GM18502 (cell line): ENCODE measurements around the gene SH3D19.
"Not testable (repeated sequence)": the region's sequence is repeated elsewhere in the genome, so short reads cannot be mapped to it uniquely, and the experiment has no call there.

Experiments used
- ATAC-seq: cut with Tn5 transposase; IDR thresholded peaks from one replicate; pipeline ENCODE4 v1.9.1; 2021; ENCODE audit warnings: mild to moderate bottlenecking; ENCODE audit not compliant: unreplicated experiment, poor library complexity

Gene SH3D19

DNA sequence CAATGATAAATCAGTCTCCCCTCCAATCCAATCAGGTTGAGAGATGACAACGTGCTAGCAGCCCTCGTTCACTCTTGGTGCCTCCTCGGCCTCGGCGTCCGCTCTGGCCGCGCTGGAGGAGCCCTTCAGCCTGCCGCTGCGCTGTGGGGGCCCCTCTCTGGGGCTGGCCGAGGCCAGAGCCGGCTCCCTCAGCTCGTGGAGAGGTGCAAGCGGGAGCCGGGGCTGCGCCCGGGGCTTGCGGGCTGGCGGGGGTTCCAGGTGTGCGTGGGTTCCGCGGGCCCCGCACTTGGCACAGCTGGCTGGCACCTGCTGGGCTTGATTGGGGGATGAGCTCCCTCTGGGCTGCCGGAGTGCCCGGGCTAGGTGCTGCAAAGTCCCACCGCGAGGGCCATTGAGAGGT lies 89.4 kb downstream of the SH3D19 start:
- no peak for ATAC-seq

DNA sequence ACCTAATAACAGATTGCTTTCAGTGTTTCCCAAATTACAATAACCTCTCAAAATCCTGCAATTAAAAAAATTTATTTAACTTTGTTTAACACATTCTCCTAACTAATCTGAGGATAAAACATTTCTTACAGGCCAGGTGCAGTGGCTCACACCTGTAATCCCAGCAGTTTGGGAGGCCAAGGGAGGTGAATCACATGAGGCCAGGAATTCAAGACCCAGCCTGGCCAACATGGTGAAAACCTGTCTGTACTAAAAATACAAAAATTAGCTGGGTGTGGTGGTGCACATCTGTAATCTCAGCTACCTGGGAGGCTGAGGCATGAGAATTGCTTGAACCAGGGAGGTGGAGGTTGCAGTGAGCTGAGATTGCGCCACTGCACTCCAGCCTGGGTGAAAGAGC lies 90.0 kb downstream of the SH3D19 start:
- ATAC-seq, result not testable (repeated sequence)

DNA sequence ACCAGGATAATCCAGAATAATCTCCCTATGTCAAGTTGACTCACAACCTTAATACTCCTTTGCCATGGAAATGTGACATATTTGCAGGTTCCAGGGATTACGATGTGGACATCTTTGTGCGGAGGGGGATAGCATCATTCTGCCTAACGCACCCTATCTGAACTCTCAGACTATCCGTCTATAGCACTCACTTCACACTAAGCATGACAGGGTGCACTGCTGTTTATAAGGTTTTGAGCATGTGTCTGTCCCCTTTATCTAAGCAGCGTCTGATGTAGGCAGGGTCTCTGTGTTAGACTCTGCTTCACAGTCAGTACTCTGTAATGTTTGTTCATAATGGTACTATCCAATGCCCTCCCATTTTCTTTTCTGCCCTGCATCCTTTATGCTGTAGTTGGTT lies 91.8 kb downstream of the SH3D19 start:
- ATAC-seq, result no peak

DNA sequence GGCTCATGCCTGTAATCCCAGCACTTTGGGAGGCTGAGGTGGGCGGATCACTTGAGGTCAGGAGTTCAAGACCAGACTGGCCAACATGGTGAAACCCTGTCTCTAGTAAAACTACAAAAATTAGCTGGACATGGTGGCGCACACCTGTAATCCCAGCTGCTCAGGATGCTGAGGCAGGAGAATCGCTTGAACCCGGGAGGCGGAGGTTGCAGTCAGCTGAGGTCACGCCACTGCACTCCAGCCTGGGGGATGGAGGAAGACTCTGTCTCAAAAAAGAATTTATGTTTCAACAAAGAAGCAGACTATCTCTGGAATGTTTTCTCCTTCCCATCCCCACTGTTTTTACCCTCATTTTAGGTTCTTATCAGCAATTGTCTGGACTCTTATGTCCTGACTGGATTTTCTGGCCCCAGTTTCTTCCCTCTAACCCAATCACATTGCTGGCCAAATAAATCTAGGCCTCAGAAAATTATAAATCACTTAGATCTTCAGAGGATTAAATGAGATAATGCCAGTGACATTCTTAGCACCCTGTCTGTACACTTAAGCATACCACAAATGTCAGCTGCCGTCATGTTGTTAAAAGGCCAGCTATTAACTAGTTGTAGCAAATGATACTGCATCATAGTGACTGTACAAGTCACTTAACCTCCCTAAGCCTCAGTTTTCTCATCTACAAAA lies 93.3 kb downstream of the SH3D19 start:
- no peak for ATAC-seq

DNA sequence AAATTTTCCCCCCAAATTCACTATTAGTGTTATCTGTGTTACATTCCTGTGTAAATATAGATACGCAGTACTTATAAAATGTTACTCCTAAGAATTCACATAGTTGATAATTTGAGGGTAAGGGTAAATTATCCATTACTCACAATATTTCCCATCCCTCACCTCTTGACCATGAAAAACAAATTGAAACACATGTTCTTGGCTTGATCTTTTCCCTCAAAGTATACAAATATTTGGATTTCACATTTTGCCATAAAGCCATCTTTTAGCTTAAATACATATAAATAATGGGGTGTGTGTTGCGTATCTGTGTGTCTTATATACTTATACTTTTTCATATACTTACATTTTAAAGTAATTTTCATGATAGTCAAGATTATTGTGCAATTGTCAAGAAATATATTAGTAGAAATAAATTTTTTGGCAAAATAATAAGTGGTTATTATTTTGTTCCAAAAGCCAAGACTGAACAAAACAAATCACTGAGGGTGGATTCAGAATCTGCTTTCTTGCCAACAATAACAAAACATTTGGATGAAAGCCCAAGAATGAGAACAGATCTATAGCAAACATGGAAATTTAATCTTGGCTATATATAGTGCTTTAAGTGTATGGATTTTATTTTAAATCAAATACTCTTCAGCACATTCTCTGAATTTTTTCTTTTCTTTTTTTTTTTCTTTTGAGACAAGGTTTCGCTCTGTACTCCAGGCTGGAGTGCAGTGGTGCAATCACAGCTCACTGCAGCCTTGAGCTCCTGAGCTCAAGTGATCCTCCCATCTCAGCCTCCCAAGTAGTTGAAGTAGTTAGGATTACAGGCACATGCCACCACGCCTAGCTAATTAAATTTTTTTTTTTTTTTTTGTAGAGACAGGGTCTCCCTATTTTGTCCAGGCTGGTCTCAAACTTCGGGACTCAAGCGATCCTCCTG lies 97.0 kb downstream of the SH3D19 start:
- ATAC-seq, result no peak

DNA sequence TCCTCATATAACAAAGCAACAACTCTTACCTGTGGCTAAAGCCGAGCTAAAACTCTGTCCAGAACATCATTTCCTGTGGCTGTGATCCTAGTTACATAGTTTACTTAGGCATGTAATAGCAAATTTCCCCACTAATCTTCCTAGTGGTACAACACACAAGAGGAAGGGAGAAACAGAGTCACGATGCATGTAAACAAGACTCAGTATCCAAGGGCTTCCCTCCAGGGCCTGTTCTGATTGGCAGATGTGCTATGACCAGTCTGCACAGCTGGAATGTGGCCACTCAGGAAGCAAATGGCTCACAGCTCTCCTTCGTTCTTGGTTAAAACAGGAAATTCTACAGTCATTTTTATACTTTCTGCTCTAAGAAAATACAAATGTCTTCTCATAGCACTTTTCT lies 97.7 kb downstream of the SH3D19 start:
- ATAC-seq, result no peak

DNA sequence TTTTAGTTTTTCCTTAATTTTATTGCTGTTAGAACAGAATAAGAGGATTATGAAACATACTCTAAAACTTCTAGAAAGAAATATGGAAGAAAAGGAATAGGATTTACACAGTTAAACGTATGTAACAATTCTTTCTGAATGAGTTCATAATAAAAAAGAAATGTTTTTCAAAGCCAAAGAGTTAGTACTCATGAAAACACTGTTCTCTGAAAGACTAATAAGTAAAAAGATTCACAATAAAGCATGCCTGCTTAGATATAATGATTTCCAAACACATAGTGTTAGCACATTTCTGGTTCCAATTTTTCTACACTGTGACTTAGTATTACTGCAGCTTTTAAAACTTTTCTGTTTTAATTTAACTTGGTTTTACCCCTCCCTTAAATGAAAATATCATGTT lies 98.2 kb downstream of the SH3D19 start:
- ATAC-seq, result no peak

DNA sequence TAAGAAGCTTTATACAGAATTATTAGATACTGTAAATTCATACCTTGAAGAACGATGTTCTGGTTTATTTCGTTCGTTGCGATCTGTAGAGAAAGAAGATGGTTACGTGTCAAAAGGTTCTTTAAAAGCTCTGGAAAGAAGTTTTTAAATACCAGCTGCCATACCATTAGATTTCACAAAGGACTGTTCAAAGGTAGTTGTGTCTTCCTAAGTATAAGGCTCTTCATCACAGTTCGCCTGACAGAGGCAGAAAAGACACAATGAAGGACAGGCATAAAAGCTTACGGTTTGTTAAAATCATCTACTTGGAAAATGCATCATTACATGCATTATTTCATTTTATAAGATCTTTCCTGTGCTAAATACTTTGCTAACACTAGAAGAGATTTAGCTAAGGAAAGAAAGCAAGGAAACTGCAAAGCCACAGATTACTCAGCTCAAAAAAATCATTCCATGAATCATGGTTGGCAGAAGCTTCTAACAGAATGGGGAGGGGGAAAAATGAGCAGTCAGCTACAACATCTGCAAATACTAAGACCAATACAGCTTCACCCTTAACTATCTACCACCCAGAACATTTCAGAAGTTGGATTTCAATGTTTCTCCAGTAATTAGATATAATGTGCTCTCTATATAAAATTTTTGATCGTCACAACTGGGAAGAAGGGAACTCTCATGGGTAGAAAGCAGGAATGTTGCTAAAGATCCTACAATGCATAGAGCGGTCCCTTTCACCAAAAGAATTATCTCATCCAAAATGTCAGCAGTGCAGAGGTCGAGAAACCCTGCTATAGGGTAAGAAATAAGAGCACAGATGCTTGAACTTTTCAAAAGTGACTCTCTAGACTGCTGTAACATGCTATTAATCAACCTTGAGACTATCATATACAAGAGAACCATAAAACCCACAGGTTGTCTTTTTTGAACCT lies 99.1 kb downstream of the SH3D19 start:
- ATAC-seq, result no peak

DNA sequence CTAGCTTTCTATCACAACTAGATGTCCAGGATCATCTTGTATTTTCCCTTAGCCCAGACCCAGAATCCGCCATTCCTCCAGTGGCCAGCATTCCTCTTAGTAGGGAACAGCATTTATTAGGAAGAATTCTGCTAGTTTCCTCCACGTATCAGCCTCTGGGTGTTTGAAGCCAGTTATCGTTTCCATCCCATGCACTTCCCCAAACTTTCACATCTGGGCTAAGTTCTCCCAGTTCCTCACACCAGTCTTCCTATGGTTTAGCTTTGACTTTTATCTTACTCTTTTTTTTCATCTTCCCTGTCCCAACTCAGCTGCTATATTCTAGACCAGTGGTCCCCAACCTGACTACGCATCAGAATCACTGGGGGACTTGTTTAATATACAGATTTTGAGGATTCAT lies 101.9 kb downstream of the SH3D19 start:
- ATAC-seq, result no peak

DNA sequence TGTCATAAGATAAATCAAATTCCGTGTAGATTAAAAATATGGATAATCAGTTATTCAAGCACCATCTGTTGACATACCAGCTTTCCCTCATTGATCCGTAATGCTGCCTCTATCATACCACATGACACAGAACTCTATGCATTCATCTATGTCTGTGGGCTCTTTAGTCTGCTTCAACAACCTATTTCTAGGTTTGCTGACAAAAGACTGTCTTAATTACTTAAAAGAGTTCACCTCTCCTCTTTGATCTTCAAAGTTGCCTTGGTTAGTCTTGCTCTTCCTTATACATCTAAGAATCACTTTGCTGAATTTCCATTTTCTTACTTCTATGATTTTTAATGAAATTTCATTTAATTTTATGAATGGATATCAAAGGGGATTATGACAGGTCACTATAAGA lies 105.5 kb downstream of the SH3D19 start:
- ATAC-seq, result no peak

DNA sequence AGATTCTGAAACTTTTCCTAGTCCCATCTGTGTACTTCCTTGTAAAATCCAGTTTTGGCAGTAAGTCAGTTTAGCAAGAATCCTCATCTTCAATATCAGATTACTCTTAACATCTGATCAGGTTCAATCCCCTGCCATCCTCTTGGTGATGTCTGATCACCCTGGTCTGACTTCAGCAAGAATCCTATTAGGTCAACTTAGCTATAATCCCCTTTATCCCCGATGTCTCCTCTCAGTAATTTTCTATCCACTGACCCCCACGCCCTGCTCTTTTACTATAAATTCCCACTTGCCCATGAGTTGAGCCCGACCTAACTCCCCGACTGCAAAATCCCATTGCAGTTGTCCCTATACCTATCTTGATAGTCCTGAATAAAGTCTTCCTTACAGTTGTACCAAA lies 106.3 kb downstream of the SH3D19 start:
- no peak for ATAC-seq

DNA sequence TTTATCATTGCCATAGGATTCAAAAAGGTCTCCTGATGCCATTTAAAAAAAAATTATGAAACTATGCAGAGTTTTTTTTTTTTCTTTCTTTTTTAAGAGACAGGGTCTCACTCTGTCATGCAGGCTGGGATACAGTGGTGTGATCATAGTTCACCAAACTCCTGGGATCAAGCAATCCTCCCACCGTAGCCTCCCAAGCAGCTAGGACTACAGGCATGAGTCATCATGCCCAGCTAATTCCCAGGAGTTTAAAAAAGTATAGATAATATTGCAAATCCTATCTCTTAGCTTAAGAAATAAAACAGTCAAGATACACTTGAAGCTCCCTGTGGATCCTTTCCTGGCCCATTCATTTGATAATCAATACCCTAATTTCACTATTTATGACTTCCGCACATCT lies 107.1 kb downstream of the SH3D19 start:
- ATAC-seq, result no peak

DNA sequence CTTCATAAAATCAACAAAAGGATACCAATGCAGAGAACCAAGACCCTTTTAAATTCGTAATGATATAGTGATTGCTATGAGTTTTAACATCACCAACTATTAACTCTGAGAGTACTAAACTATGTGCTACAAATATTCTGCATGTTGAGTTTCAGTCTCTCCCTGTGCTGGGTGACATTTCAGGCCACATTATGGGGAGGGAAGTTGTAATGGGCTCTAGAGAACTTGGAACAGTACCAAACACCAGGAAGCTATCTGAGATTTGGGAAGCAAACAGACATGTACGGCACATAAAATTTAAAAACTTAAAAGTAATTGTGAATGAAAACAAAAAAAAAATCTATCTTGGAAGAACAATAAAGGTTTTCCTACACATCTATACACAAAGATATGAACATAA lies 108.1 kb downstream of the SH3D19 start:
- no peak for ATAC-seq

DNA sequence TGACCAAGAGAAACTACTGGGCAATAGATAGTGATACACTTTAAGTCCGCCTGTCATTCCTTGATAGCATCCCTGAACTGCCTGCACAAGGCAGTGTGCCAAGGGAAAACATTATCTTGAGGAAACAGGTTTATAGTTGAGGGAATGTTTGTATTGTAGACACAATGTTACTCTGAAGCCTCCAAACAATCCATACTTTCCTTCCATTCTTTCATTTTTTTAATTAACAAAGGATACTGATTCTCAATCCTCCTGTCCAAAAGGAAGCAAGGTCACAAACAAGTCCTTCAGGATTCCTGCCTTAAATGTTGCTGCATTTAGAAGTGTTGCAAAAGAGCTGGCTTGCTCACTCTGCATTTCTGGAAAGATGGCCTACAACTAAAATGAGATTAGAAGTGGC lies 110.1 kb downstream of the SH3D19 start:
- ATAC-seq, result no peak

DNA sequence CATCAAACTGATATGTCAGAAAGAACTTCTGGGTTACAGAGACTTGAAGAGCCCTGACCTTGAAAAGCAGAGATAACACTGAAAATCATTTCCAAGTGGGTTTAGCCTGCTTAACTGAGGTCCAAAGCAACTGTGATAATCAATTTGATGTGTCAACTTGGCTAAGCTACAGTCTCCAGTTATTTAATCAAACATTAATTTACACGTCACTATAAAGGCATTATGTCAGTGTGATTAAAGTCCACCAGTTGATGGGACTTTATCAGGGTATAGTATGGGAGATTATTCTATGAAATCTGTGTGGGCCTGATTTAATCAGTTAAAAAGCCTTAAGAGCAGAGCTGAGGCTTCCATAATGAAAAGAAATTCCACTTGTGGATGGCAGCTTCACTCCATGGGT lies 117.5 kb downstream of the SH3D19 start:
- no peak for ATAC-seq

DNA sequence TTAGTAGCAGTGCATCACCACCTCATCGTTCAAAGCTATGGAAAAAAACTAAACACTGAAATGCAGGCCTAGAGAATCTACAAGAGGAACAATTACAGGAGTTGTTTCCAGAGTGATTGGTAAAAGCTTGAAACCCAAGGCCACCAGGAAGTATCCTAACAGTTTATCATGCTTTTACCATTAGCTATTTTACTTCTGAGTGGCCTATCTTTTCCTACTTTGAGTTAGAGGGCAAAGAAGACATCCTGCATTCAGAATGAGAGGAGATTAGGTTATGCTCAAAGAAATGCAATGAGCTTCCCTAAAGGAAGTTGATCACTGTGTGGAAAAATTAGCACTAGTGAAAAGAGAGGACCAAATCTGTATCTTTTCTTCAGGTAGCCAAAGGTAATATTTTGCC lies 118.2 kb downstream of the SH3D19 start:
- ATAC-seq, result no peak

DNA sequence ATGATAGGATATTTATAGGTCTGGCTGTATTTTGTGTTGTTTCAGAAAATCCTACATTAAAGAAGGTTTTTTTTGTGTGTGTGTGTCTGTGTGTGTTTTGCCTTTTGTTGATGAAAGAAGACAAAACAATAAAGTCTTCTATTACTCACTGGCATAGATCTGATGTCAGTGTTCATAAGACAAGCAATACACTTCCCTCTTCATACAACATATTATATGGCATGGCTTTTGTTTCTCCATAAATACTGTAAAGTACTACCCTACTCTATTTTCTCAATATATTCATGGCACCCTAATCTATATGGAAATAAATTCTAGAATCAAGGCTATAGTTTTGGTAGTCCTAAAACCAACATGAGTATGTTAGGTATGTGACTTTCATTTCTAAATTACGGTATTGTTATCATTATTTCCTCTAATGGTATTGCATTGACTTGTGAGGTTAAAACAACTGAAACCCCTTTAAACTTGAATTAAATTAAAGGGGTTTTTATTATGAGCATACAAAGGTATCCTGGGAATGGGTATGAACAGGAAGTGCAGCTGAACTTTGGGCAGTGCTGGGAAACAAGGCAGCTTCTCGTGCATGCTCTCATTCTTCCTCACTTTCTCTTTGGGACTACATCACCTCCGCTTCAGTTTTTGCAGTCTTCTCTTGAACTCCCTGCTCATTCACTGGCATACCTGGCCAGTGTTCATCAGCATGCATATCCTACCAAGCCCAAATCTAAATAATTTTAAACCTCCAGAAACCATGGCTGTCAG lies 119.0 kb downstream of the SH3D19 start:
- ATAC-seq, result no peak

DNA sequence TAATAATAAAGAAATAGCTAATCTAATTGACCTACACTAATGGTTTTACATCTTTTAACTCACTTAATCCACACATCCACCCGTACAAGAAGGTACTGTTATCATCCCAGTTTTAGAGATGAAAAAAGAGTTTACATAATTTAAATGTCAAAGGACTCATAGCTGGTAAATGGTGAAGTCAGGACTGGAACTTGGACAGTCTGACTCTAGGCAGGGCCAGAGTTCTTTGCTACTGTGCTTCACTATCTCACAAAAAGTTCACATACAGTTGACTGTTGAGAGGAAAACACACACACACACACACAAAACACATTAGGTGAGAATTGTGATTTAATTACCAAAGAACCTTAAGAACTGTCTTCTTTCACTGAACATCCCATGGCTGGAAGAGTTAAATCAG lies 119.7 kb downstream of the SH3D19 start:
- ATAC-seq, result no peak

DNA sequence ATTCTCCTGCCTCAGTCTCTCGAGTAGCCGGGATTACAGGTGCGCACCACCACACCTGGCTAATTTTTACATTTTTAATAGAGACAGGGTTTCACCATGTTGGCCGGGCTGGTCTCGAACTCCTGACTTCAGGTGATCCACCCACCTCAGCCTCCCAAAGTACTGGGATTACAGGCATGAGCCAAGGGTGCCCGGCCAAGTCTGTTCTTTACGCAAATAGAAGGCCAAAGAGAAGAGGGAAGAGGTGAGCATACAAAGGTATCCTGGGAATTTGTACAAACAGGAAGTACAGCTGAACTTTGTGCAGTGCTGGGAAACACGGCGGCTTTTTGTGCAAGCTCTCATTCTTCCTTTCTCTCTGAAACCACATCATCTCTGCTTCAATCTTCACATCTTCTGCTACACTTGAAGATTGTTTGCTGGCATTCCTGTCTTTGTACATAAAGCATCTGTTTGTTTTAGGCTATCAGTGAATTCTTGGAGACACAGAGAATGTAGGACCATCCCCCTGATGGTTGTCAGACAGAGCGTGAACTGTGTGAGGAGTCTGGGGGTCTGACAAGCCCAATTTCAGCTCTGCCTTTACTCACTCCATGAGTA lies 120.4 kb downstream of the SH3D19 start:
- ATAC-seq, result no peak
